ENCODE measurements around the gene CA6. TPM values are rescaled to one million over a fixed set of nuclear protein-coding genes. Genes with fewer than 3 reads are reported as not detected.
"Not testable (repeated sequence)": the region's sequence is repeated elsewhere in the genome, so short reads cannot be mapped to it uniquely, and the experiment has no call there.

The CA6 gene
- under 1 TPM in 2 of 3 donors, not detected in 1; 0.14 to 0.25 TPM for total RNA-seq

- Mint-ChIP-seq H3K36me3 (ENCODE audit: insufficient read depth) (no peaks in the 10 kb centered on the region), H3K4me3 (no peak within 1 kb of the TSS), H3K27me3 (ENCODE audit: low read depth) (no peaks in the 10 kb centered on the region), H3K4me1 (ENCODE audit: low read depth) (peaks cover 72% of the 10 kb centered on the region), H3K9me3 (no peaks in the 10 kb centered on the region)
- DNase-seq (no peak), ATAC-seq (no peak)
These were observed at the start of gene CA6 for GRCh38 chr1:8945568-8945967. Gene CA6 (plus strand): TSS chr1:8945868. CDS start chr1:8945887, 19 bp downstream.

GRCh38 chr1:8896775-8897174 lies 48.9 kb upstream of the CA6 start:
- not testable (repeated sequence) for H3K36me3 Mint-ChIP-seq (ENCODE audit: insufficient read depth); ATAC-seq; H3K4me3 Mint-ChIP-seq; DNase-seq; H3K9me3 Mint-ChIP-seq; H3K27me3 Mint-ChIP-seq (ENCODE audit: low read depth)
- H3K4me1 Mint-ChIP-seq (ENCODE audit: low read depth): peaks cover 26% of the 10 kb centered on the region

DNA sequence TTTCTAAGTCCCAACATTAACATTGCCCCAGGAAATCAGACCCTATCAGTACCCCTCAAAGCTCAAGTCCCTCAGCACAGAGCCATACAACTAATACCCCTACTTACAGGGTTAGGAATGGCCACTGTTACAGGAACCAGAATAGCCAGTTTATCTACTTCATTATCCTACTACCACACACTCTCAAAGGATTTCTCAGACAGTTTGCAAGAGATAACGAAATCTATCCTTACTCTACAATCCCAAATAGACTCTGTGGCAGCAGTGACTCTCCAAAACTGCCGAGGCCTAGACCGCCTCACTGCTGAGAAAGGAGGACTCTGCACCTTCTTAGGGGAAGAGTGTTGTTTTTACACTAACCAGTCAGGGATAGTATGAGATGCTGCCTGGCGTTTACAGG lies 48.2 kb upstream of the CA6 start:
- ATAC-seq; H3K27me3 Mint-ChIP-seq (ENCODE audit: low read depth); H3K36me3 Mint-ChIP-seq (ENCODE audit: insufficient read depth); H3K4me3 Mint-ChIP-seq; DNase-seq; H3K9me3 Mint-ChIP-seq: not testable (repeated sequence)
- H3K4me1 Mint-ChIP-seq (ENCODE audit: low read depth): peaks cover 26% of the 10 kb centered on the region

DNA sequence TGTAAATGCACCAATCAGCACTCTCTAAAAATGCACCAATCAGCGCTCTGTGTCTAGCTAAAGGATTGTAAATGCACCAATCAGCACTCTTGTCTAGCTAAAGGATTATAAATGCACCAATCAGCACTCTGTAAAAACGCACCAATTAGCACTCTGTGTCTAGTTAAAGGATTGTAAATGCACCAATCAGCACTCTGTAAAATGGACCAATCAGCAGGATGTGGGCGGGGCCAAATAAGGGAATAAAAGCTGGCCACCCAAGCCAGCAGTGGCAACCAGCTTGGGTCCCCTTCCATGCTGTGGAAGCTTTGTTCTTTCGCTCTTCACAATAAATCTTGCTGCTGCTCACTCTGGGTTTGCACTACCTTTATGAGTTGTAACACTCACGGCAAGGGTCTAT lies 47.2 kb upstream of the CA6 start:
- Mint-ChIP-seq H3K4me3 (peak overlapping the region; percentile 37), H3K4me1 (ENCODE audit: low read depth) (peaks cover 27% of the 10 kb centered on the region)
- not testable (repeated sequence) for H3K36me3 Mint-ChIP-seq (ENCODE audit: insufficient read depth); H3K9me3 Mint-ChIP-seq; ATAC-seq; DNase-seq; H3K27me3 Mint-ChIP-seq (ENCODE audit: low read depth)

DNA sequence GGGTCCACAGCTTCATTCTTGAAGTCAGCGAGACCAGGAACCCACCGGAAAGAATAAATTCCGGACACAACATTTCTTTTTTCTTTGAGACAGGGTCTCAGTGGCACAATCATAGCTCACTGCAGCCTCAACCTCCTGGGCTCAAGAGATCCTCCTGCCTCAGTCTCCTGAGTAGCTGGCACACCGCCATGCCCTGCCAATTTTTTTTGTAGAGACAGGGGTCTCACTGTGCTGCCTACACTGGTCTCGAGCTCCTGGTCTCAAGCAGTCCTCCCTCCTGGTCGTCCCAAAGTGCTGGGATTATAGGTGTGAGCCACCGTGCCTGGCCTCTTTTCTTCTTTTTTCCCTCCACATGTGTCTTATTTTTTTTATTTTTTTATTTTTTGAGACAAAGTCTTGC lies 46.6 kb upstream of the CA6 start:
- Mint-ChIP-seq H3K36me3 (ENCODE audit: insufficient read depth) (no peaks in the 10 kb centered on the region), H3K4me1 (ENCODE audit: low read depth) (peaks cover 33% of the 10 kb centered on the region), H3K27me3 (ENCODE audit: low read depth) (no peaks in the 10 kb centered on the region), H3K4me3 (peak overlapping the region; percentile 37), H3K9me3 (no peaks in the 10 kb centered on the region)
- DNase-seq: no peak
- ATAC-seq: no peak

GRCh38 chr1:8900684-8901083 lies 45.0 kb upstream of the CA6 start:
- ATAC-seq; H3K27me3 Mint-ChIP-seq (ENCODE audit: low read depth); H3K36me3 Mint-ChIP-seq (ENCODE audit: insufficient read depth); DNase-seq; H3K9me3 Mint-ChIP-seq; H3K4me3 Mint-ChIP-seq: not testable (repeated sequence)
- peaks cover 35% of the 10 kb centered on the region for H3K4me1 Mint-ChIP-seq (ENCODE audit: low read depth)

GRCh38 chr1:8902765-8903164 lies 42.9 kb upstream of the CA6 start:
- H3K36me3 Mint-ChIP-seq (ENCODE audit: insufficient read depth): no peaks in the 10 kb centered on the region
- no peaks in the 10 kb centered on the region for H3K9me3 Mint-ChIP-seq
- H3K4me3 Mint-ChIP-seq: no peak overlapping the region
- DNase-seq (no peak), ATAC-seq (no peak)
- no peaks in the 10 kb centered on the region for H3K27me3 Mint-ChIP-seq (ENCODE audit: low read depth)
- peaks cover 38% of the 10 kb centered on the region for H3K4me1 Mint-ChIP-seq (ENCODE audit: low read depth)

DNA sequence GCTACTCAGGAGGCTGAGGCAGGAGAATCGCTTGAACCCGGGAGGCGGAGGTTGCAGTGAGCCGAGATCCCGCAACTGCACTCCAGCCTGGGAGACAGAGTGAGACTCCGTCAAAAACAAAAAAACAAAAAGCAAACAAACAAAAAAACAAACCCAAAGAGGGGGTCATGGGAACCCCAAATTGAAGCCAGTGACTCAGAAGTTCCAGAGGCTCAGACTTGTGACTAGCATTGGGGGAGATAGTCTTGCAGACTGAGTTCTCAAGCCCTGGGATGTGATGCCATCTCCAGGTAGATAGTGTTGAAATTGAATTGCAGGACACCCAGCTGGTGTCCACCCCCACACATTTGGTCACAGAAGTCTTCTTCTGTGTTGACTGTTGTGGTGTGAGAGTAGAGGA lies 42.3 kb upstream of the CA6 start:
- Mint-ChIP-seq H3K9me3 (no peaks in the 10 kb centered on the region), H3K4me3 (no peak overlapping the region), H3K4me1 (ENCODE audit: low read depth) (peaks cover 38% of the 10 kb centered on the region), H3K27me3 (ENCODE audit: low read depth) (no peaks in the 10 kb centered on the region), H3K36me3 (ENCODE audit: insufficient read depth) (no peaks in the 10 kb centered on the region)
- DNase-seq (no peak), ATAC-seq (no peak)

DNA sequence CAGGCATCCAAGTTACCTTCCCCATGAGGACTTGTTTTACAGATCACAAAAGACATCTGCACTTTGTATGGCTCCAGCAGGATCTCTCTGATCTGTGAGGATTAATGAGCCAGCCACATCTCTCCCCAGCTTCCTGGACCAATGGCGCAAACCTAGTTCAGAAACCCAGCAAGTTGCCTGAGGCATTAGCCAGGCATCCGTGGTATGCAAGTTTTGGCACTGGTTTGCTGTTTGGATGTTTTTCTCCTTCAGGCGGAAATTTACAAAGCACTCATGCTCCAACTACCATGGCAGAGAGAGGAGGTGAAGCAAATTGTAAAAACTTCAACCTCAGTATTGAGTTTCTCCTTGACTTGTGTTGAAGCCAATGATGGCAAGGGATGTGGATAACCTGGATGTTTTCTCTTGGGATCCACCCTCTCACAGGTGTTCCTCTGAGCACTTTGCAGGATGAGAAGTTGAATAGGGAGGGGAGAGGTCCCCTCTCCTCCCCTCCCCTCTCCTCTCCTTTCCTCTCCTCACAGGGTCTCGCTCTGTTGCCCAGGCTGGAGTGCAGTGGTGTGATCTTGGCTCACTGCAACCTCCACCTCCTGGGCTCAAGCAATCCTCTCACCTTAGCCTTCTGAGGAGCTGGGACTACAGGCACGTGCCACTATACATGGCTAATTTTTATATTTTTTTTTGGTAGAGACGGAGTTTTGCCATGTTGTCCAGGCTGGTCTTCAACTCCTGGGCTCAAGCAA lies 41.6 kb upstream of the CA6 start:
- Mint-ChIP-seq H3K9me3 (no peaks in the 10 kb centered on the region), H3K4me1 (ENCODE audit: low read depth) (peaks cover 32% of the 10 kb centered on the region), H3K4me3 (no peak overlapping the region), H3K36me3 (ENCODE audit: insufficient read depth) (no peaks in the 10 kb centered on the region), H3K27me3 (ENCODE audit: low read depth) (no peaks in the 10 kb centered on the region)
- ATAC-seq (no peak), DNase-seq (no peak)

DNA sequence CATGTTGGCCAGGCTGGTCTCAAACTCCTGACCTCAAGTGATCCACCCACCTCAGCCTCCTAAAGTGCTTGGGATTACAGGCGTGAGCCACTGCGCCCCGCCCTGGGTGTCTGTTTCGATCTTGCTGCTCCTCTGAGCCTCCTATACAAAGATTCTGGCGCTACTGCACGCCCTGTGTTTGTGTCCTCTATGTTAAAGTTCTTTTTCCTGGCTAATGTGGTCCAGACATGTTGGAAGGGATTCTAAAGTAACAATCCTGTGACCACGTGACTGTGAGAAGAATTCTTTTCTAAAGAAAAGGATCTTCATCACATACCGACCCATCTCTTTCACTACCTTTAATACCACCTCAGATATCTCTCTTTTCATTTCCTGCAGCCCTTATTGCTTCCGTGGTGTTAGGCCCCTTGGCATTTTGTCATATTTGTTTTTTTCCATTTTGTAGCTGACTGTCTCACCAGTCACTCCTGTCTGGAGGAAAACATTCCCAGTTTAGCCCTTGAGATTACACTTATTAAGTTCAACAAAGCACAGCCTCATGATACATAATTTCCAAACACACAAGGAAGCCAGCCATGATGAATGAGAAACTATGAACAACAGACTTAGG lies 40.0 kb upstream of the CA6 start:
- H3K36me3 Mint-ChIP-seq (ENCODE audit: insufficient read depth): no peaks in the 10 kb centered on the region
- peaks cover 19% of the 10 kb centered on the region for H3K4me1 Mint-ChIP-seq (ENCODE audit: low read depth)
- DNase-seq: no peak
- no peak overlapping the region for H3K4me3 Mint-ChIP-seq
- no peaks in the 10 kb centered on the region for H3K27me3 Mint-ChIP-seq (ENCODE audit: low read depth)
- H3K9me3 Mint-ChIP-seq: no peaks in the 10 kb centered on the region
- no peak for ATAC-seq

DNA sequence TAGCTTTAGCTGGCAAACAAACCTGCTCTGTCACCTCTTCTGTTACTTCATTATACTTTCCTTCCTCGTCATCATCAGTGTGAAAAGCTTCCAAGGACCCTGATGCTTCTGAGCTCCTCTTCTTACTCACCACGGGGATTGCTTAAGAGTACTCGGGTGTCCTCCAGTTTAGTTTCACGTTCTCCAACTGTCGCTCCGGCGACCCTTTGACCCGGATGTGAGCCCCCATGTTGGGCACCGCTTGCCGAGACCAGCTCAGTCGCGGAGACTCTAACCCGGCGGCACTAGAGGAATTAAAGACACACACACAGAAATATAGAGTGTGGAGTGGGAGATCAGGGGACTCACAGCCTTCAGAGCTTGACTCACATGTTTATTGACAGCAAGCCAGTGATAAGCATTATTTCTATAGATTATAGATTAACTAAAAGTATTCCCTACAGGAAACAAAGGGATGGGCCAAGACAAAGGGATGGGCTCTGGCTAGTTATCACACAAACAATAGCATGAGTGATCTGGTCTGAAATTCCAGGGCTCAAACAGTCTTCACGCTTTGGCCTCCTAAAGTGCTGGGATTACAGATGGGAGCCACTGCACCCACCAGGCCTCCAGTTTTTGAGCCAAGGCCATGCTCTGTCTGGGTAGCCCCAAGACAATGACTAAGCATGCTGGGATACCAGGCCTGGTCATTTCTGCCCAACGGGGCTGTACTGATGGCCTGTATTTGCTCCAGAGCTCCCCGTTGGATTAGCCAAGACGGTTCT lies 37.1 kb upstream of the CA6 start:
- Mint-ChIP-seq H3K36me3 (ENCODE audit: insufficient read depth) (no peaks in the 10 kb centered on the region), H3K27me3 (ENCODE audit: low read depth) (peaks cover 1% of the 10 kb centered on the region), H3K4me3 (no peak overlapping the region), H3K9me3 (no peaks in the 10 kb centered on the region), H3K4me1 (ENCODE audit: low read depth) (peaks cover 12% of the 10 kb centered on the region)
- no peak for DNase-seq
- ATAC-seq: no peak

DNA sequence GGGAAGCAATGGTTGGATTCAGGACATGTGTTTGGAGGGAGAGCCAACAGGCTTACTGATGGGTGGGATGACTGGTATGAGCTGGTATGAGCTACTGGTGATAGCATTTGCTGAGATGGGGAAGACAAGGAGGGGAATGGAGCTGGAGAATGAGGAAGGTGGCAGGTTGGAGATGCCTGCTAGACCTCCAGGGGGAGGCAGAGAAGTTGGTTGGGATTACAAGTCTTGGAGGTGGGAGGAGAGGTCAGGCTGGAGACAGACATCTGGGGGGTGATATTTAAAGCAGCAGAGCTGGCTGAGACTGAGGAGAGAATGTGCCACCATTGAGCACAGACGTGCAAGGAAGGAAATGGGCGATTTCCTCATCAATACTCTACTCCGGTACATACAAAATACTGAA lies 35.3 kb upstream of the CA6 start:
- H3K9me3 Mint-ChIP-seq: no peaks in the 10 kb centered on the region
- no peaks in the 10 kb centered on the region for H3K36me3 Mint-ChIP-seq (ENCODE audit: insufficient read depth)
- DNase-seq (no peak), ATAC-seq (no peak)
- H3K4me3 Mint-ChIP-seq: no peak overlapping the region
- H3K27me3 Mint-ChIP-seq (ENCODE audit: low read depth): peaks cover 1% of the 10 kb centered on the region
- peaks cover 7% of the 10 kb centered on the region for H3K4me1 Mint-ChIP-seq (ENCODE audit: low read depth)

GRCh38 chr1:8910914-8911313 lies 34.8 kb upstream of the CA6 start:
- ATAC-seq (peak in 1 of 2 donors; percentile 23), DNase-seq (no peak)
- Mint-ChIP-seq H3K4me3 (no peak overlapping the region), H3K36me3 (ENCODE audit: insufficient read depth) (no peaks in the 10 kb centered on the region), H3K9me3 (no peaks in the 10 kb centered on the region), H3K27me3 (ENCODE audit: low read depth) (peaks cover 1% of the 10 kb centered on the region), H3K4me1 (ENCODE audit: low read depth) (peaks cover 3% of the 10 kb centered on the region)

GRCh38 chr1:8911416-8912309 lies 34.0 kb upstream of the CA6 start:
- Mint-ChIP-seq H3K9me3 (no peaks in the 10 kb centered on the region), H3K4me3 (no peak overlapping the region), H3K27me3 (ENCODE audit: low read depth) (peaks cover 1% of the 10 kb centered on the region), H3K4me1 (ENCODE audit: low read depth) (peaks cover 1% of the 10 kb centered on the region), H3K36me3 (ENCODE audit: insufficient read depth) (no peaks in the 10 kb centered on the region)
- DNase-seq (no peak), ATAC-seq (no peak)
